ENCODE results near the gene BCL2L13. TPM values are rescaled to one million over a fixed set of nuclear protein-coding genes. Genes with fewer than 3 reads are reported as not detected.

BCL2L13 gene
- total RNA-seq, 2 donors from 2014 or later = 37.5 to 44.2 TPM

- Mint-ChIP-seq H3K27me3 (ENCODE audit: insufficient read depth) (peaks cover 11% of the 10 kb centered on the region), H3K36me3 (ENCODE audit: low read depth) (no peaks in the 10 kb centered on the region), H3K4me3 (no peak overlapping the region), H3K27ac (no peak overlapping the region), H3K9me3 (no peaks in the 10 kb centered on the region), H3K4me1 (peaks cover 5% of the 10 kb centered on the region)
- no peaks in the 10 kb centered on the region for H3K27me3 ChIP-seq (ENCODE audit: control insufficient read depth, insufficient read depth, low read length, poor library complexity, severe bottlenecking)
- no peaks in the 10 kb centered on the region for H3K36me3 ChIP-seq (ENCODE audit: control insufficient read depth, insufficient read depth, low read length)
- no peaks in the 10 kb centered on the region for H3K4me1 ChIP-seq (ENCODE audit: control insufficient read depth, insufficient read depth, low read length)
- H3K27ac ChIP-seq (ENCODE audit: low read depth, low read length) = no peak overlapping the region
- TF ChIP-seq, protein P1, sequence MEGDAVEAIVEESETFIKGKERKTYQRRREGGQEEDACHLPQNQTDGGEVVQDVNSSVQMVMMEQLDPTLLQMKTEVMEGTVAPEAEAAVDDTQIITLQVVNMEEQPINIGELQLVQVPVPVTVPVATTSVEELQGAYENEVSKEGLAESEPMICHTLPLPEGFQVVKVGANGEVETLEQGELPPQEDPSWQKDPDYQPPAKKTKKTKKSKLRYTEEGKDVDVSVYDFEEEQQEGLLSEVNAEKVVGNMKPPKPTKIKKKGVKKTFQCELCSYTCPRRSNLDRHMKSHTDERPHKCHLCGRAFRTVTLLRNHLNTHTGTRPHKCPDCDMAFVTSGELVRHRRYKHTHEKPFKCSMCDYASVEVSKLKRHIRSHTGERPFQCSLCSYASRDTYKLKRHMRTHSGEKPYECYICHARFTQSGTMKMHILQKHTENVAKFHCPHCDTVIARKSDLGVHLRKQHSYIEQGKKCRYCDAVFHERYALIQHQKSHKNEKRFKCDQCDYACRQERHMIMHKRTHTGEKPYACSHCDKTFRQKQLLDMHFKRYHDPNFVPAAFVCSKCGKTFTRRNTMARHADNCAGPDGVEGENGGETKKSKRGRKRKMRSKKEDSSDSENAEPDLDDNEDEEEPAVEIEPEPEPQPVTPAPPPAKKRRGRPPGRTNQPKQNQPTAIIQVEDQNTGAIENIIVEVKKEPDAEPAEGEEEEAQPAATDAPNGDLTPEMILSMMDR (conservative IDR thresholded peaks at IDR 0.05) = no peak
- no peaks in the 10 kb centered on the region for H3K9me3 ChIP-seq (ENCODE audit: control insufficient read depth, low read length)
- 88 to 89% methylated on average over 6 to 12 of the region's 14 CpGs for WGBS, 2 experiments (ENCODE audit: insufficient coverage in 1 of 2, insufficient read length in 1 of 2)
- no peak overlapping the region for H3K4me3 ChIP-seq (ENCODE audit: low read length)
- peak; percentile 33 for DNase-seq
- H3K9ac ChIP-seq (ENCODE audit: extremely low read depth, low read length, poor library complexity, severe bottlenecking) = no peak overlapping the region
These were observed 130.6 kb downstream of the BCL2L13 start for GRCh38 chr22:17769013-17769715.

DNA sequence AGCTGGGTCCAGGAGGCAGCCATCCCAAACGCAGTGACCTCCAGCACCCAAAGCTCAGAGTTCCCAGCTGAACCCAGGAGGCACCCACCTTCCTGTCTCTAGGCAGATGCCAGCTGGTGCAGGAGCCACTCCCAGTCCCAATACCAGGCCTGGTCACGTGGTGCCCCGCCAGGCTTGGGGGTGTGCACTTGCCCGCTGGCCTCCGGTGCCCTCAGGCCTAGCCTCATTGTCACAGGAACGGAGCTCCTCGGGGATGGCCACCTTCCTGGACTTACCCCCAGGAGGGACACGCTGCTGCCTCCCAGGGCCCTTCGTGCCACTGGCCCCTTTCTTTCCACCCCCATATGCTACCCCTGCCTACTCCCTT, 131.1 kb downstream of the BCL2L13 start:
- H3K27ac Mint-ChIP-seq = no peak overlapping the region
- no peaks in the 10 kb centered on the region for H3K9me3 Mint-ChIP-seq
- Histone ChIP-seq H3K36me3 (ENCODE audit: control insufficient read depth, insufficient read depth, low read length) (no peaks in the 10 kb centered on the region), H3K27me3 (ENCODE audit: control insufficient read depth, insufficient read depth, low read length, poor library complexity, severe bottlenecking) (peaks cover 2% of the 10 kb centered on the region), H3K9me3 (ENCODE audit: control insufficient read depth, low read length) (no peaks in the 10 kb centered on the region), H3K9ac (ENCODE audit: extremely low read depth, low read length, poor library complexity, severe bottlenecking) (no peak overlapping the region), H3K4me1 (ENCODE audit: control insufficient read depth, insufficient read depth, low read length) (no peaks in the 10 kb centered on the region), H3K4me3 (ENCODE audit: low read length) (no peak overlapping the region), H3K27ac (ENCODE audit: low read depth, low read length) (no peak overlapping the region)
- WGBS, 2 experiments (ENCODE audit: insufficient coverage in 1 of 2, insufficient read length in 1 of 2) = 92 to 100% methylated on average over 8 to 9 of the region's 9 CpGs
- H3K27me3 Mint-ChIP-seq (ENCODE audit: insufficient read depth) = peaks cover 11% of the 10 kb centered on the region
- H3K36me3 Mint-ChIP-seq (ENCODE audit: low read depth) = no peaks in the 10 kb centered on the region
- DNase-seq = no peak
- TF ChIP-seq, protein P1 (conservative IDR thresholded peaks at IDR 0.05) = no peak
- H3K4me1 Mint-ChIP-seq = peaks cover 5% of the 10 kb centered on the region
- H3K4me3 Mint-ChIP-seq = no peak overlapping the region

DNA sequence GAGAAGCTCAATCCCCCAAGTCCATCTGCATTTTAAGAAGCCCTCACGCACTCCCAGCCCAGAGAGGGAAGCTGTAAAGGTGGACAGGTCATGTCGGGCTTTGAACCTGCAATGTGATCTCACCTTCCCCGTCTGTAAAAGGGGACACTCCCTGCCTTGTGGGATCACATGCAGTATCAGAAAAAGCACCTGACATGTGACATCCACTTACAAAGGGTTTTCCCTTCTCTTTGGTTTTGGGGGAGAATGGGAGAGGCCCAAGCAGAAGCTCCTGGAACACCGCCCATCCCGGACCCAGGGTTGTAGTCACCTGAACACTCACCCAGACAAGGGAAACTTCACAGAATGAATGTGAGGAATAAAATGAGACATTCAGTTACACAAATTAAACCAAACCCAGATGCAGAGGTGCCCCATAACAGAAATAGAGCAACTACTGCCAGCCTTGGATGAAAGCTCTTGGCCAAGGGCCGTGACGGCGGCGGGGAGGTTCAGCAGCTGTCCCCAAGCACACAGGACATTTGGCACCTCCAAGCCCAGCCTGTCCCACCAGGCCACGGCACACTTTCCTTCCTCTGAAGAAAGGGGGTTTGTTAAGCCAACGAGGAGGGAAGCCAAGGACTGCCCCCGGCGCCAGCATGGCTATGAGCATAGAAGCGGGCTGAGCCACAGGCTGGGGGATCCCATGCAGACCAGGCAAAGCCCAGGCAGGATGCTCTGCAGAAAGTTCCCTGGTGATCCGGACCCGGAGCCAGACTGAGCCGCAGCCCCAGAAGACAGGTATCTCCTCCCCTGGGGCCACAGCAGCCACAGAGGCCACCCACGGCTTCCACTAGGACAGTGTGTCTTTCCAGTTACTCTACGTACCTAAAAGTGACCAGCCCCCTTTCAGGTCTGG, 131.9 kb downstream of the BCL2L13 start:
- TF ChIP-seq, protein P1 (conservative IDR thresholded peaks at IDR 0.05) = no peak
- H3K9me3 Mint-ChIP-seq = no peaks in the 10 kb centered on the region
- 93% methylated on average over 10 to 19 of the region's 19 CpGs for WGBS, 2 experiments (ENCODE audit: insufficient coverage in 1 of 2, insufficient read length in 1 of 2)
- H3K27me3 Mint-ChIP-seq (ENCODE audit: insufficient read depth) = peaks cover 13% of the 10 kb centered on the region
- no peak overlapping the region for H3K27ac Mint-ChIP-seq
- no peaks in the 10 kb centered on the region for H3K36me3 Mint-ChIP-seq (ENCODE audit: low read depth)
- DNase-seq = peak; percentile 42
- no peaks in the 10 kb centered on the region for H3K36me3 ChIP-seq (ENCODE audit: control insufficient read depth, insufficient read depth, low read length)
- H3K27me3 ChIP-seq (ENCODE audit: control insufficient read depth, insufficient read depth, low read length, poor library complexity, severe bottlenecking) = peaks cover 10% of the 10 kb centered on the region
- H3K4me3 ChIP-seq (ENCODE audit: low read length) = no peak overlapping the region
- no peaks in the 10 kb centered on the region for H3K4me1 ChIP-seq (ENCODE audit: control insufficient read depth, insufficient read depth, low read length)
- H3K4me1 Mint-ChIP-seq = peaks cover 5% of the 10 kb centered on the region
- no peak overlapping the region for H3K27ac ChIP-seq (ENCODE audit: low read depth, low read length)
- H3K4me3 Mint-ChIP-seq = no peak overlapping the region
- H3K9me3 ChIP-seq (ENCODE audit: control insufficient read depth, low read length) = no peaks in the 10 kb centered on the region
- no peak overlapping the region for H3K9ac ChIP-seq (ENCODE audit: extremely low read depth, low read length, poor library complexity, severe bottlenecking)

Measured in endodermal cell (in vitro differentiated cells).